ENCODE data around the gene TFAM.

The TFAM gene

GRCh38 chr10:58439632-58440364 is 54.6 kb downstream of the TFAM start:
- no peak overlapping the region for H3K4me3 ChIP-seq (ENCODE audit: low read depth, low read length)
- DNase-seq (ENCODE audit: low read depth, low spot score) = no peak
- TF ChIP-seq CTCF (IDR thresholded peaks at IDR 0.05; ENCODE audit: insufficient read depth, low read length, missing control alignments) = no peak
- CTCF ChIA-PET = interaction anchor here (1.3 kb wide), 1 partner anchor 41 kb away, joined by 3 read pairs; no protein-coding TSS in a partner anchor
- POLR2A ChIA-PET = no interaction called here

- ChIA-PET POLR2A (no interaction called here), CTCF (interaction anchor here (0.9 to 1.9 kb wide), 4 partner anchors 17 to 90 kb away, joined by 3 to 6 read pairs (median 4); no protein-coding TSS in a partner anchor)
- TF ChIP-seq CTCF (IDR thresholded peaks at IDR 0.05; ENCODE audit: insufficient read depth, low read length, missing control alignments) = no peak
- H3K4me3 ChIP-seq (ENCODE audit: low read depth, low read length) = no peak overlapping the region
- DNase-seq (ENCODE audit: low read depth, low spot score) = no peak
These were observed 55.3 kb downstream of the TFAM start for GRCh38 chr10:58440484-58440883.

GRCh38 chr10:58444321-58444720 is 59.1 kb downstream of the TFAM start:
- POLR2A ChIA-PET = no interaction called here
- no peak overlapping the region for H3K4me3 ChIP-seq (ENCODE audit: low read depth, low read length)
- DNase-seq (ENCODE audit: low read depth, low spot score) = no peak
- CTCF ChIA-PET = interaction anchor here (1.5 kb wide), 1 partner anchor 9 kb away, joined by 5 read pairs; no protein-coding TSS in a partner anchor
- TF ChIP-seq CTCF (IDR thresholded peaks at IDR 0.05; ENCODE audit: insufficient read depth, low read length, missing control alignments) = no peak

- TF ChIP-seq CTCF (IDR thresholded peaks at IDR 0.05; ENCODE audit: insufficient read depth, low read length, missing control alignments) = no peak
- POLR2A ChIA-PET = no interaction called here
- no peak for DNase-seq (ENCODE audit: low read depth, low spot score)
- CTCF ChIA-PET = interaction anchor here (1.5 kb wide), 1 partner anchor 10 kb away, joined by 5 read pairs; no protein-coding TSS in a partner anchor
- H3K4me3 ChIP-seq (ENCODE audit: low read depth, low read length) = no peak overlapping the region
These were observed 59.7 kb downstream of the TFAM start for GRCh38 chr10:58444876-58445275.

GRCh38 chr10:58448121-58448935 is 63.1 kb downstream of the TFAM start:
- no peak for DNase-seq (ENCODE audit: low read depth, low spot score)
- POLR2A ChIA-PET = interaction anchor here (0.8 kb wide), 1 partner anchor 10 kb away, joined by 4 read pairs; no protein-coding TSS in a partner anchor
- CTCF ChIA-PET = no interaction called here
- TF ChIP-seq CTCF (IDR thresholded peaks at IDR 0.05; ENCODE audit: insufficient read depth, low read length, missing control alignments) = no peak
- H3K4me3 ChIP-seq (ENCODE audit: low read depth, low read length) = no peak overlapping the region

All from AG04449 (cell line).